GM12878 (cell line): ENCODE data around the gene DBI. TPM values are rescaled to one million over a fixed set of nuclear protein-coding genes. Genes with fewer than 3 reads are reported as not detected.

Experiments used
- ATF7 ChIP-seq: fragments of 450-650 bp; IDR thresholded peaks from 2 replicates; pipeline ENCODE4 v1.6.1; 2016; ENCODE audit warnings: low read depth, mild to moderate bottlenecking
- BHLHE40 ChIP-seq, 2 experiments: fragments of 450-650 bp in 1 of 2; IDR thresholded peaks; 2 replicates each; pipeline ENCODE4 v1.6.1; 2011 to 2017; ENCODE audit warnings: low read depth in 2 of 2, borderline replicate concordance in 1 of 2, improper control_type of control experiment in 1 of 2, low read length in 1 of 2, mild to moderate bottlenecking in 1 of 2
- CHD2 ChIP-seq: IDR thresholded peaks from 2 replicates; pipeline ENCODE4 v1.6.1; 2011; ENCODE audit warnings: low read depth, low read length, improper control_type of control experiment, borderline replicate concordance
- EGR1 ChIP-seq, 2 experiments: IDR thresholded peaks; 1 replicate in 1 of 2; 2 replicates in 1 of 2; pipeline ENCODE4 v1.6.1; 2011 to 2012; ENCODE audit warnings: low read depth in 2 of 2, low read length in 2 of 2, borderline replicate concordance in 1 of 2, mild to moderate bottlenecking in 1 of 2, moderate library complexity in 1 of 2
- EP300 ChIP-seq, 2 experiments: fragments of 150-350 bp in 1 of 2; IDR thresholded peaks; 2 replicates each; pipeline ENCODE4 v1.6.1; 2011 to 2012; ENCODE audit warnings: low read depth in 2 of 2, low read length in 2 of 2, borderline replicate concordance in 1 of 2, improper control_type of control experiment in 1 of 2, inconsistent platforms in 1 of 2; ENCODE audit not compliant: control insufficient read depth in 1 of 2
- JUND ChIP-seq: IDR thresholded peaks from 2 replicates; pipeline ENCODE4 v1.6.1; 2012; ENCODE audit warnings: low read depth, mild to moderate bottlenecking, low read length, improper control_type of control experiment, moderate library complexity
- NFIC ChIP-seq: IDR thresholded peaks from 2 replicates; pipeline ENCODE4 v1.6.1; 2012; ENCODE audit warnings: low read depth, mild to moderate bottlenecking, inconsistent platforms, low read length, moderate library complexity
- NFYA ChIP-seq: IDR thresholded peaks from 2 replicates; pipeline ENCODE4 v1.6.1; 2011; ENCODE audit warnings: low read depth, mild to moderate bottlenecking, low read length, improper control_type of control experiment, borderline replicate concordance
- POLR2A ChIP-seq: IDR thresholded peaks from 2 replicates; pipeline ENCODE4 v1.6.1; 2011; ENCODE audit warnings: low read depth, mild to moderate bottlenecking, low read length
- SMAD1 ChIP-seq: fragments of 450-650 bp; IDR thresholded peaks from 2 replicates; pipeline ENCODE4 v1.6.1; 2018; ENCODE audit warnings: mild to moderate bottlenecking, low read depth; ENCODE audit not compliant: partially characterized antibody
- SMAD5 ChIP-seq: IDR thresholded peaks from 2 replicates; pipeline ENCODE4 v1.6.1; 2016; ENCODE audit warnings: antibody characterized with exemption, low read depth
- SPI1 ChIP-seq: IDR thresholded peaks from 2 replicates; pipeline ENCODE4 v1.6.1; 2011; ENCODE audit warnings: low read depth, mild to moderate bottlenecking, low read length, moderate library complexity, borderline replicate concordance; ENCODE audit not compliant: insufficient read depth
- SREBF2 ChIP-seq: IDR thresholded peaks from 2 replicates; pipeline ENCODE4 v1.6.1; 2012; ENCODE audit warnings: mild to moderate bottlenecking, low read length
- TCF3 ChIP-seq: IDR thresholded peaks from 2 replicates; pipeline ENCODE4 v1.6.1; 2012; ENCODE audit warnings: low read depth, mild to moderate bottlenecking, low read length, borderline replicate concordance; ENCODE audit not compliant: insufficient read depth
- YY1 ChIP-seq: IDR thresholded peaks from 2 replicates; pipeline ENCODE4 v1.6.1; 2011; ENCODE audit warnings: low read depth, mild to moderate bottlenecking, low read length
- polyA plus RNA-seq, 11 experiments: library from polyadenylated mRNA; depleted of rRNA in 4 of 11; unstranded in 6 of 11; stranded (reverse) in 5 of 11; fragments of >200 nt; fragmentation: Nextera tagmentation in 4 of 11; fragmentation: Illumina TruSeq in 1 of 11; extraction: Ambion mirVana in 4 of 11; extraction: Trizol in 1 of 11; gene quantifications; 1 replicate in 1 of 11; 2 replicates in 10 of 11; pipeline versions ENCODE4 v1.2.1 to v1.2.3, GENCODE V29; 2011 to 2016; ENCODE audit warnings: inconsistent platforms in 2 of 11, missing spikeins in 2 of 11, low read depth in 1 of 11
- total RNA-seq, 4 experiments: library from RNA; depleted of rRNA in 3 of 4; stranded (reverse); fragments of >200 nt in 3 of 4; fragmentation: Illumina TruSeq in 1 of 4; extraction: Trizol in 1 of 4; gene quantifications; 2 replicates each; pipeline versions ENCODE4 v1.2.1 to v1.2.3, GENCODE V29; 2013 to 2021
- TF ChIP-seq, protein P1 (sequence below): fragments of 450-650 bp; IDR thresholded peaks from 2 replicates; pipeline ENCODE4 v1.6.1; 2016; ENCODE audit warnings: mild to moderate bottlenecking
- TF ChIP-seq, protein P2 (sequence below): IDR thresholded peaks from 2 replicates; pipeline ENCODE4 v1.6.1; 2011; ENCODE audit warnings: low read depth, mild to moderate bottlenecking, low read length, moderate library complexity, borderline replicate concordance; ENCODE audit errors: extremely low read depth
- TF ChIP-seq, protein P3 (sequence below): IDR thresholded peaks from 2 replicates; pipeline ENCODE4 v1.6.1; 2011; ENCODE audit warnings: borderline replicate concordance, low read depth, mild to moderate bottlenecking, moderate library complexity, mixed read lengths, low read length; ENCODE audit not compliant: insufficient read depth; ENCODE audit errors: extremely low read length
- TF ChIP-seq, protein P4 (sequence below): IDR thresholded peaks from 2 replicates; pipeline ENCODE4 v1.6.1; 2011; ENCODE audit warnings: low read depth, low read length, improper control_type of control experiment, borderline replicate concordance
- TF ChIP-seq, protein P5 (sequence below): fragments of 450-650 bp; formaldehyde crosslinking; IDR thresholded peaks from 2 replicates; pipeline ENCODE4 v1.4.0; 2020; ENCODE audit warnings: mild to moderate bottlenecking, moderate library complexity

Gene DBI
- total and polyA plus RNA-seq, 10 of the 15 experiments (the other 5 are each of a cell fraction or from before 2014, with no cell fraction given): 248 to 2,567 (median 943) TPM

DNA sequence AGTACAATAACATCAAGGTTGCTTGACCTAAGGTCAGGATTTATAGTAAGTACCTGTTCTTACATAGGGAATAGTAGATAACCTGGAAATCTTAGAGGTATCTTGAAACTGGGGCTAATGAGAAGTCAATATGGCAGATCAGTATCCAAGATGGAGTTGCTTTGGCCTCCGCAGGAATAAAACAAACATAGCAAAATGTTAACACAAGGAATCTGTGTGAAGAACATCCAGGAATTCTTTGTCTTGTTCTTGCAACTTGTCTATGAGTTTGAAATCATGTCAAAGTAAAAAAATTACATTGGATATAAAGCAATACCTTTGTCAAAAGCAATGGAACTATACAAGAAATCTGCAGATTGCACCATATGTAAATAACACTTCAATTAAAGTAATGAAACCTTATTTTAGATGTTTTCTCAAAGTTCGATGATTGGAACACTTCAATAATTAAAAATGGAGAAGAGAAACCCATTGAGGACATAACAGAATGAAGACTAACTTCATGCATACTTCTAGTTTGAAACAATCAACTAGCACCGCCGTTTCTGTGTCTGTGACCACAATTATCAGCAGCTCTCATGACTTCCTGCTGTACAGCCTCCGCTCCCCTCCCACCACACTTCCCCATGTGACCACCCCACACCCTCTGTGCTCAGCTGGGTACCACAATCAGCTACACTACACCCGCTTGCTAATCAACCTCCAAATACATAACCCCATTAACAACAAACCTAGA is 27.8 kb upstream of the DBI start (continued):
- TF ChIP-seq, protein P1, sequence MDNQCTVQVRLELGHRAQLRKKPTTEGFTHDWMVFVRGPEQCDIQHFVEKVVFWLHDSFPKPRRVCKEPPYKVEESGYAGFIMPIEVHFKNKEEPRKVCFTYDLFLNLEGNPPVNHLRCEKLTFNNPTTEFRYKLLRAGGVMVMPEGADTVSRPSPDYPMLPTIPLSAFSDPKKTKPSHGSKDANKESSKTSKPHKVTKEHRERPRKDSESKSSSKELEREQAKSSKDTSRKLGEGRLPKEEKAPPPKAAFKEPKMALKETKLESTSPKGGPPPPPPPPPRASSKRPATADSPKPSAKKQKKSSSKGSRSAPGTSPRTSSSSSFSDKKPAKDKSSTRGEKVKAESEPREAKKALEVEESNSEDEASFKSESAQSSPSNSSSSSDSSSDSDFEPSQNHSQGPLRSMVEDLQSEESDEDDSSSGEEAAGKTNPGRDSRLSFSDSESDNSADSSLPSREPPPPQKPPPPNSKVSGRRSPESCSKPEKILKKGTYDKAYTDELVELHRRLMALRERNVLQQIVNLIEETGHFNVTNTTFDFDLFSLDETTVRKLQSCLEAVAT: peak; percentile 85
- TF ChIP-seq SMAD1: no peak
- 0 out of 2 replicates have a peak, but pooled peaks have one; percentile 22 for TF ChIP-seq NFIC
- TF ChIP-seq, protein P2, sequence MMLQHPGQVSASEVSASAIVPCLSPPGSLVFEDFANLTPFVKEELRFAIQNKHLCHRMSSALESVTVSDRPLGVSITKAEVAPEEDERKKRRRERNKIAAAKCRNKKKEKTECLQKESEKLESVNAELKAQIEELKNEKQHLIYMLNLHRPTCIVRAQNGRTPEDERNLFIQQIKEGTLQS: peak; percentile 24; the same call in 1 of the 2 replicates
- peak; percentile 73 for TF ChIP-seq ATF7
- TF ChIP-seq EP300 (IDR thresholded peaks at IDR 0.05; ENCODE audit: borderline replicate concordance in 1 of 2, control insufficient read depth in 1 of 2, low read depth in 2 of 2, low read length in 2 of 2): peak in 1 of 2 experiments; percentile 48; a peak in 2 of 4 replicates
- TF ChIP-seq BHLHE40 (IDR thresholded peaks at IDR 0.05; ENCODE audit: borderline replicate concordance in 1 of 2, low read depth in 2 of 2, low read length in 1 of 2): peak; percentile 74 to 76; a peak in 2 of 4 replicates
- TF ChIP-seq, protein P3, sequence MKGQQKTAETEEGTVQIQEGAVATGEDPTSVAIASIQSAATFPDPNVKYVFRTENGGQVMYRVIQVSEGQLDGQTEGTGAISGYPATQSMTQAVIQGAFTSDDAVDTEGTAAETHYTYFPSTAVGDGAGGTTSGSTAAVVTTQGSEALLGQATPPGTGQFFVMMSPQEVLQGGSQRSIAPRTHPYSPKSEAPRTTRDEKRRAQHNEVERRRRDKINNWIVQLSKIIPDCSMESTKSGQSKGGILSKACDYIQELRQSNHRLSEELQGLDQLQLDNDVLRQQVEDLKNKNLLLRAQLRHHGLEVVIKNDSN: peak; percentile 79
- TF ChIP-seq SREBF2: no peak
- peak in 1 of 2 experiments; percentile 44; a peak in 1 of 3 replicates for TF ChIP-seq EGR1 (IDR thresholded peaks at IDR 0.05; ENCODE audit: borderline replicate concordance in 1 of 2, low read depth in 2 of 2, low read length in 2 of 2)
- peak; percentile 52; the same call in 1 of the 2 replicates for TF ChIP-seq SPI1
- TF ChIP-seq, protein P4, sequence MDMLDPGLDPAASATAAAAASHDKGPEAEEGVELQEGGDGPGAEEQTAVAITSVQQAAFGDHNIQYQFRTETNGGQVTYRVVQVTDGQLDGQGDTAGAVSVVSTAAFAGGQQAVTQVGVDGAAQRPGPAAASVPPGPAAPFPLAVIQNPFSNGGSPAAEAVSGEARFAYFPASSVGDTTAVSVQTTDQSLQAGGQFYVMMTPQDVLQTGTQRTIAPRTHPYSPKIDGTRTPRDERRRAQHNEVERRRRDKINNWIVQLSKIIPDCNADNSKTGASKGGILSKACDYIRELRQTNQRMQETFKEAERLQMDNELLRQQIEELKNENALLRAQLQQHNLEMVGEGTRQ: peak; percentile 81
- TF ChIP-seq POLR2A: peak; percentile 54
- no peak for TF ChIP-seq NFYA
- 0 out of 2 replicates have a peak, but pooled peaks have one; percentile 33 for TF ChIP-seq YY1
- TF ChIP-seq TCF3: no peak
- peak; percentile 37; the same call in 1 of the 2 replicates for TF ChIP-seq CHD2
- TF ChIP-seq, protein P5, sequence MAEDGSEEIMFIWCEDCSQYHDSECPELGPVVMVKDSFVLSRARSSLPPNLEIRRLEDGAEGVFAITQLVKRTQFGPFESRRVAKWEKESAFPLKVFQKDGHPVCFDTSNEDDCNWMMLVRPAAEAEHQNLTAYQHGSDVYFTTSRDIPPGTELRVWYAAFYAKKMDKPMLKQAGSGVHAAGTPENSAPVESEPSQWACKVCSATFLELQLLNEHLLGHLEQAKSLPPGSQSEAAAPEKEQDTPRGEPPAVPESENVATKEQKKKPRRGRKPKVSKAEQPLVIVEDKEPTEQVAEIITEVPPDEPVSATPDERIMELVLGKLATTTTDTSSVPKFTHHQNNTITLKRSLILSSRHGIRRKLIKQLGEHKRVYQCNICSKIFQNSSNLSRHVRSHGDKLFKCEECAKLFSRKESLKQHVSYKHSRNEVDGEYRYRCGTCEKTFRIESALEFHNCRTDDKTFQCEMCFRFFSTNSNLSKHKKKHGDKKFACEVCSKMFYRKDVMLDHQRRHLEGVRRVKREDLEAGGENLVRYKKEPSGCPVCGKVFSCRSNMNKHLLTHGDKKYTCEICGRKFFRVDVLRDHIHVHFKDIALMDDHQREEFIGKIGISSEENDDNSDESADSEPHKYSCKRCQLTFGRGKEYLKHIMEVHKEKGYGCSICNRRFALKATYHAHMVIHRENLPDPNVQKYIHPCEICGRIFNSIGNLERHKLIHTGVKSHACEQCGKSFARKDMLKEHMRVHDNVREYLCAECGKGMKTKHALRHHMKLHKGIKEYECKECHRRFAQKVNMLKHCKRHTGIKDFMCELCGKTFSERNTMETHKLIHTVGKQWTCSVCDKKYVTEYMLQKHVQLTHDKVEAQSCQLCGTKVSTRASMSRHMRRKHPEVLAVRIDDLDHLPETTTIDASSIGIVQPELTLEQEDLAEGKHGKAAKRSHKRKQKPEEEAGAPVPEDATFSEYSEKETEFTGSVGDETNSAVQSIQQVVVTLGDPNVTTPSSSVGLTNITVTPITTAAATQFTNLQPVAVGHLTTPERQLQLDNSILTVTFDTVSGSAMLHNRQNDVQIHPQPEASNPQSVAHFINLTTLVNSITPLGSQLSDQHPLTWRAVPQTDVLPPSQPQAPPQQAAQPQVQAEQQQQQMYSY: peak; percentile 85
- no peak for TF ChIP-seq SMAD5
- TF ChIP-seq JUND: no peak
